H1 (cell line): ENCODE data around the gene TRAF6. TPM values are rescaled to one million over a fixed set of nuclear protein-coding genes. Genes with fewer than 3 reads are reported as not detected.

Experiments used
- FOSL1 ChIP-seq: IDR thresholded peaks from 2 replicates; pipeline ENCODE4 v1.6.1; 2011; ENCODE audit warnings: mild to moderate bottlenecking, low read depth, low read length, moderate library complexity; ENCODE audit not compliant: insufficient read depth
- KDM5A ChIP-seq: fragments of 200-600 bp; IDR thresholded peaks from 2 replicates; pipeline ENCODE4 v1.7.1; 2012; ENCODE audit warnings: mild to moderate bottlenecking, low read length, inconsistent platforms, mixed read lengths
- TAF1 ChIP-seq: IDR thresholded peaks from 2 replicates; pipeline ENCODE4 v1.6.1; 2011; ENCODE audit warnings: mild to moderate bottlenecking, low read depth, low read length
- polyA plus RNA-seq, 7 experiments: library from polyadenylated mRNA; depleted of rRNA in 3 of 7; stranded (reverse) in 5 of 7; unstranded in 2 of 7; fragments of >200 nt in 5 of 7; fragments of 200-250 nt in 2 of 7; gene quantifications; 1 replicate in 5 of 7; 2 replicates in 1 of 7; 4 replicates in 1 of 7; pipeline versions ENCODE4 v1.2.1 to v1.2.3, GENCODE V29; 2011 to 2013; ENCODE audit warnings: missing spikeins in 2 of 7, mixed read lengths in 2 of 7
- total RNA-seq: library from RNA; stranded (reverse); fragmentation: NEBNext Ultra II Directional; extraction: Animal tissue kit (Norgen Biotek cat#: 25700); gene quantifications from 2 replicates; pipeline ENCODE4 v1.2.1, GENCODE V29; 2021
- TF ChIP-seq, protein P1 (sequence below): fragments of 300-600 bp; sonication (generic); IDR thresholded peaks from 2 replicates; pipeline ENCODE4 v1.7.1; 2012; ENCODE audit warnings: low read length, moderate library complexity, mild to moderate bottlenecking, inconsistent platforms; ENCODE audit not compliant: insufficient replicate concordance
- TF ChIP-seq, protein P2 (sequence below): IDR thresholded peaks from 2 replicates; pipeline ENCODE4 v1.6.1; 2012; ENCODE audit warnings: inconsistent platforms

TRAF6 gene
- total and polyA plus RNA-seq, 2 of the 8 experiments (the other 6 are each of a cell fraction or from before 2014, with no cell fraction given) = 4.6 to 8.8 TPM

DNA sequence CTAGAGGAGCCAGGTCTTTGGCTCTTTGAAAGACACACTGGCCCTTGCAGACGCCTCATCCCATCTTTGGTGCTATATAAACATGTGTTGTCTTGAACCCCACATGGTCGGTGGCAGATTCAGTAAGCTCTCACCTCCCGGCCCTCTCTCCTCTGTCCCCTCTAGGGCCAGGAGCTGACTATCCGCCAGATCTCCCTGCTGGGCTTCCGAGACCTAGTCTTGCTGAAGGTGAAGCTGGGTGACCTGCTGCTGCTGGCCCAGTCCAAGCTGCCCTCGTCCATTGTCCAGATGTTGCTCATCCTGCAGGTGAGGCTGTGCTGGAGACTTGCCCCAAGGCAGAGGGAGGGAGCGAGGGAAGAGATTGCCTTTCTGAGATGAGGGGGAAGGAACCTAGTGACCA lies 63.9 kb downstream of the TRAF6 start (continued):
- TF ChIP-seq, protein P1, sequence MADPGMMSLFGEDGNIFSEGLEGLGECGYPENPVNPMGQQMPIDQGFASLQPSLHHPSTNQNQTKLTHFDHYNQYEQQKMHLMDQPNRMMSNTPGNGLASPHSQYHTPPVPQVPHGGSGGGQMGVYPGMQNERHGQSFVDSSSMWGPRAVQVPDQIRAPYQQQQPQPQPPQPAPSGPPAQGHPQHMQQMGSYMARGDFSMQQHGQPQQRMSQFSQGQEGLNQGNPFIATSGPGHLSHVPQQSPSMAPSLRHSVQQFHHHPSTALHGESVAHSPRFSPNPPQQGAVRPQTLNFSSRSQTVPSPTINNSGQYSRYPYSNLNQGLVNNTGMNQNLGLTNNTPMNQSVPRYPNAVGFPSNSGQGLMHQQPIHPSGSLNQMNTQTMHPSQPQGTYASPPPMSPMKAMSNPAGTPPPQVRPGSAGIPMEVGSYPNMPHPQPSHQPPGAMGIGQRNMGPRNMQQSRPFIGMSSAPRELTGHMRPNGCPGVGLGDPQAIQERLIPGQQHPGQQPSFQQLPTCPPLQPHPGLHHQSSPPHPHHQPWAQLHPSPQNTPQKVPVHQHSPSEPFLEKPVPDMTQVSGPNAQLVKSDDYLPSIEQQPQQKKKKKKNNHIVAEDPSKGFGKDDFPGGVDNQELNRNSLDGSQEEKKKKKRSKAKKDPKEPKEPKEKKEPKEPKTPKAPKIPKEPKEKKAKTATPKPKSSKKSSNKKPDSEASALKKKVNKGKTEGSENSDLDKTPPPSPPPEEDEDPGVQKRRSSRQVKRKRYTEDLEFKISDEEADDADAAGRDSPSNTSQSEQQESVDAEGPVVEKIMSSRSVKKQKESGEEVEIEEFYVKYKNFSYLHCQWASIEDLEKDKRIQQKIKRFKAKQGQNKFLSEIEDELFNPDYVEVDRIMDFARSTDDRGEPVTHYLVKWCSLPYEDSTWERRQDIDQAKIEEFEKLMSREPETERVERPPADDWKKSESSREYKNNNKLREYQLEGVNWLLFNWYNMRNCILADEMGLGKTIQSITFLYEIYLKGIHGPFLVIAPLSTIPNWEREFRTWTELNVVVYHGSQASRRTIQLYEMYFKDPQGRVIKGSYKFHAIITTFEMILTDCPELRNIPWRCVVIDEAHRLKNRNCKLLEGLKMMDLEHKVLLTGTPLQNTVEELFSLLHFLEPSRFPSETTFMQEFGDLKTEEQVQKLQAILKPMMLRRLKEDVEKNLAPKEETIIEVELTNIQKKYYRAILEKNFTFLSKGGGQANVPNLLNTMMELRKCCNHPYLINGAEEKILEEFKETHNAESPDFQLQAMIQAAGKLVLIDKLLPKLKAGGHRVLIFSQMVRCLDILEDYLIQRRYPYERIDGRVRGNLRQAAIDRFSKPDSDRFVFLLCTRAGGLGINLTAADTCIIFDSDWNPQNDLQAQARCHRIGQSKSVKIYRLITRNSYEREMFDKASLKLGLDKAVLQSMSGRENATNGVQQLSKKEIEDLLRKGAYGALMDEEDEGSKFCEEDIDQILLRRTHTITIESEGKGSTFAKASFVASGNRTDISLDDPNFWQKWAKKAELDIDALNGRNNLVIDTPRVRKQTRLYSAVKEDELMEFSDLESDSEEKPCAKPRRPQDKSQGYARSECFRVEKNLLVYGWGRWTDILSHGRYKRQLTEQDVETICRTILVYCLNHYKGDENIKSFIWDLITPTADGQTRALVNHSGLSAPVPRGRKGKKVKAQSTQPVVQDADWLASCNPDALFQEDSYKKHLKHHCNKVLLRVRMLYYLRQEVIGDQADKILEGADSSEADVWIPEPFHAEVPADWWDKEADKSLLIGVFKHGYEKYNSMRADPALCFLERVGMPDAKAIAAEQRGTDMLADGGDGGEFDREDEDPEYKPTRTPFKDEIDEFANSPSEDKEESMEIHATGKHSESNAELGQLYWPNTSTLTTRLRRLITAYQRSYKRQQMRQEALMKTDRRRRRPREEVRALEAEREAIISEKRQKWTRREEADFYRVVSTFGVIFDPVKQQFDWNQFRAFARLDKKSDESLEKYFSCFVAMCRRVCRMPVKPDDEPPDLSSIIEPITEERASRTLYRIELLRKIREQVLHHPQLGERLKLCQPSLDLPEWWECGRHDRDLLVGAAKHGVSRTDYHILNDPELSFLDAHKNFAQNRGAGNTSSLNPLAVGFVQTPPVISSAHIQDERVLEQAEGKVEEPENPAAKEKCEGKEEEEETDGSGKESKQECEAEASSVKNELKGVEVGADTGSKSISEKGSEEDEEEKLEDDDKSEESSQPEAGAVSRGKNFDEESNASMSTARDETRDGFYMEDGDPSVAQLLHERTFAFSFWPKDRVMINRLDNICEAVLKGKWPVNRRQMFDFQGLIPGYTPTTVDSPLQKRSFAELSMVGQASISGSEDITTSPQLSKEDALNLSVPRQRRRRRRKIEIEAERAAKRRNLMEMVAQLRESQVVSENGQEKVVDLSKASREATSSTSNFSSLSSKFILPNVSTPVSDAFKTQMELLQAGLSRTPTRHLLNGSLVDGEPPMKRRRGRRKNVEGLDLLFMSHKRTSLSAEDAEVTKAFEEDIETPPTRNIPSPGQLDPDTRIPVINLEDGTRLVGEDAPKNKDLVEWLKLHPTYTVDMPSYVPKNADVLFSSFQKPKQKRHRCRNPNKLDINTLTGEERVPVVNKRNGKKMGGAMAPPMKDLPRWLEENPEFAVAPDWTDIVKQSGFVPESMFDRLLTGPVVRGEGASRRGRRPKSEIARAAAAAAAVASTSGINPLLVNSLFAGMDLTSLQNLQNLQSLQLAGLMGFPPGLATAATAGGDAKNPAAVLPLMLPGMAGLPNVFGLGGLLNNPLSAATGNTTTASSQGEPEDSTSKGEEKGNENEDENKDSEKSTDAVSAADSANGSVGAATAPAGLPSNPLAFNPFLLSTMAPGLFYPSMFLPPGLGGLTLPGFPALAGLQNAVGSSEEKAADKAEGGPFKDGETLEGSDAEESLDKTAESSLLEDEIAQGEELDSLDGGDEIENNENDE = no peak
- TF ChIP-seq TAF1 = no peak
- TF ChIP-seq FOSL1 = no peak
- TF ChIP-seq, protein P2, sequence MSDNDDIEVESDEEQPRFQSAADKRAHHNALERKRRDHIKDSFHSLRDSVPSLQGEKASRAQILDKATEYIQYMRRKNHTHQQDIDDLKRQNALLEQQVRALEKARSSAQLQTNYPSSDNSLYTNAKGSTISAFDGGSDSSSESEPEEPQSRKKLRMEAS = no peak
- no peak for TF ChIP-seq KDM5A
